ENCODE measurements around the gene CD34. TPM values are rescaled to one million over a fixed set of nuclear protein-coding genes. Genes with fewer than 3 reads are reported as not detected.

The CD34 gene
- total RNA-seq, 1 donor from 2014 or later = 16.9 TPM

DNA sequence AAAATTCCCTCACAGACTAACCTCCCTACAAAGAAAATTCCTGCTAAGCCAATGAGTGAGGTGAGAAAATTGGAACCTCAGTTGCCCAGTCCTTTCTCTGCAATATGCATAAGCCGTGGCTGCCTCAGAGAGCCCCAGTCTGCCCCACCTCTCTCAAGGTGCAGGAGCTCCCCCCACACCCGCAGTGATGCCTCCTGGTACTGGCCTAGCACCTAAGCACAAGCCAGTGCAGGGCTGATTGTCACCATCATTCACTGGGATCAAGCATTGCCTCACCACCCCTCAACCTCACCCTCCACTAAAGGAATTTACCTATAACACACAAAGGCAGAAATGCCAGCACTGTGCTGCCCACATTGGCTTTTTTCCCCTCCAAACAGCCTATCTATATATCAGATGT, 56.9 kb downstream of the CD34 start:
- DNase-seq (ENCODE audit: low read depth, low spot score) = no peak

DNA sequence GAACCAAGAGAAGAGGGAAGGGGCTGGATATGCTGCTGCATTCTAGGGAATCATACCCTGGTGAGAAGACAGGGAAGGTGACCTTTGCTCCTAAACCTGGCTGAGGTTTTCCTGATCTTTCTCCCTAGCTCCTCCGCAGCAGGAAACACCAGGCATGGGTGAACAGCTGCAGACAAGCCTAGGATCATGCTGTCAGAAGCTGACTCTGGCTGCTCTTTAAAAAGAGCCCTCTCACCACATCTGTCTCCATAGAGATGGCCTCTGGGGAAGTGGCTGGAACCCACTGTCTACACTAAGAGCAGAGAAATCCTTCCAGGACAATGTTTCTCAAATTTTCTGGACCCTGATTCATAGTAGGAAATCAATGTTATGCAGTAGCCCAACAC, 57.6 kb downstream of the CD34 start:
- no peak for DNase-seq (ENCODE audit: low read depth, low spot score)

DNA sequence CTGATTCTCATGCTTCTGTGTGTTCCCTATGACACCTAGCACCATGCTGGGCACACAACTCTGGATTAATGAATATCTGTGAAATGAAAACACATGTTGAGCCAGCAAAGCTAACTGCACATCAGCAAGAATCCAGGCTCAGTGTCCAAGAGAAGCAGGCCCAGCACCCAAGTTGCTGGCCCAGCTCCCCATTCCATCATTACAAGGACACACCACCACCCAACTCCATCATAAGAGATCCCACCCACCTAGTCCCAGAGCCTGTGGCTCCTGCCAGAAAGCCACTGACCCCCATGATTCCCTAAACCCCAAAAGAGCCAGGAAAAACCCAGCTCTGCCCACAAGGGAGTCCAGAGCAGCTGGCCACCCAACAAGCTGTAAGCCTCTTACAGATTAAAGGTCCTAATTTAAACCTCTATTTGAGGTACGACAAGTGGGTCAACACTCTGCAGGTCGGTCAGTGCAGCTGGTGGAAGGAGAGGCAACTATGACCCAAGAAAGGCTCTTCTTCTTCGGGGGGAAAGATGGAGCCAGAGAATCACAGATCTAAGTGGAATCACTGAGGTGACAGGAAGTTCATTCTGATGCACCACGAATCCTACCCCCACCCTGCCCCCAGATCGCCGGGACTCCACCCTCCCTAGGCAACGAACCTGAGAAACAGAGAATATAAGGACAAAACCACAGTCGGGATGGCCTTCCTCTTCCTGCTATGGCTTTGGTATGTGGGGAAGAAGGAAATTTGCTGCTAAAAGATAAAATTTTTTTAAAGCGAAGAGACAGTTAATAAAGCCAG, 58.2 kb downstream of the CD34 start:
- no peak for DNase-seq (ENCODE audit: low read depth, low spot score)

DNA sequence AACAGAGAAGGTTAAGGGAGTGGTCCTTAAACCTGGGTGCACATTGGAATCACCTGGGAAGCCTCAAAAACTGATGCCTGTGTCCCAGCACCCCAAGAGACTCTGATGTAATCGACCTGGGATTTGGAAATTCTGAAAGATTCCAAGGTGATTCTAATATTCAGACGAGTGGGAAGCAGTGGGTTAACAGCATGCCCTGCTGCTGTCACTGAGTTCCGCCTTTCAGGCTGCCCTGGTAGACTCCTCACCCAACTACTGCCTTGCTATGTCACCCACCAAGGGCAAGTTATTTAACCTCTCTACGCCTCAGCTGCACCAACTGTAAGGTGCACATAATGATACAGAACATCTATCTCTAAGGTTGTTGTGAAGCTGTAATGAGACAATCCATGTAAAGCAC, 59.2 kb downstream of the CD34 start:
- DNase-seq (ENCODE audit: low read depth, low spot score) = no peak

DNA sequence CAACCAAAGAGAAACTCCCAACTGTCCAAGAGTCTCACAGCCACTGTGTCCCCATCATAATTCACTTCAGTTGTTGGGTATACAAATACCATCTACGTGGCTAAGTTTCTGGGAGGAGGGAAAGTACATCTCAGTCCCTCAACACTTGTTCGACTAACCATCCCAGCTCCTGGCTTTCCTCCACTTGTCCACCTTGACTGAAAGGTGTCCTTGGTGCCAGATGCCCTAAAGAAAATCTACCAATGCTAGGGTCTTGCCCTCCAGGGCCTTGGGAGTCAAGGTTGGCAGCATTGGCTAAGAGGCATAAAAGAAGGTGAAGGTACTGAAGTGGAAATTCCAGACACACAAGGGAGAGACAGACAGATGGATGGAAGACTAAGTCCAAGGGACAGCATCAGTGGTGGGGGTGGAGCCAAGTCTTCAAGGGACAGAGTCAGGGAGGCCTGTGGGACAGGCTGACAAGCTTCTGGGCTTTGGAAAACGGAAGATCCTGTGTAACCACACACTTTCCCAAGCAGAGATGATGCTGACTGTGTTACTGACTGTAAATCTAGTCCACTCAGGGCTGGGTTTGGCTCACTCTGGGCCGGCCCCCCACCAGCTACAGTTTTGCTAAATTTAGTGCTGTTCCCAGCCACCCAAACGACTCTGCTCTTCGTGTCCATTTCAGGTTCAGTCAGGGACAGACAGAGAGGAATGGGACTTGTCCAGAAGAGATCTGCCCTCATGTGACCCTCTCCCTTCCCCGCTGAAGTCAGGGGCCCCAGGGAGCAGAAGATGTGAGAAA, 60.1 kb downstream of the CD34 start:
- no peak for DNase-seq (ENCODE audit: low read depth, low spot score)

DNA sequence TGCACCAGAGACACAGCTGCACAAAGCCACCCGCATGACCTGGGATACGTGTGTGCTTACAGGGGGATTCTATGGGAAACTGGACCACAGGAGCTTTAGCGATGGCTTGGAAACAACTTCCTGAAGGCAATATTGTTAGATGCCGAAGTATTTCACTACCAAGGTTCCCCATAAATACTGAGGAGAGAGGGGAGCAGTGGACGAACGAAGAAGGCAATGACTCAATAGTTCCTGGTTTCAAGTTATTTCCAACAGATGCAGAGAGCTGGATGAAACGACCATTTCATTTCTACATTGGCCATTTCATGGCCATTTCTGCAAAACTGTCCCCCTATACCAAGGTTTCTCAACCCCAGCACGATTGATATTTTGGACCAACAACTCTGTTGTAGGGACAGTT, 61.3 kb downstream of the CD34 start:
- DNase-seq (ENCODE audit: low read depth, low spot score) = no peak

DNA sequence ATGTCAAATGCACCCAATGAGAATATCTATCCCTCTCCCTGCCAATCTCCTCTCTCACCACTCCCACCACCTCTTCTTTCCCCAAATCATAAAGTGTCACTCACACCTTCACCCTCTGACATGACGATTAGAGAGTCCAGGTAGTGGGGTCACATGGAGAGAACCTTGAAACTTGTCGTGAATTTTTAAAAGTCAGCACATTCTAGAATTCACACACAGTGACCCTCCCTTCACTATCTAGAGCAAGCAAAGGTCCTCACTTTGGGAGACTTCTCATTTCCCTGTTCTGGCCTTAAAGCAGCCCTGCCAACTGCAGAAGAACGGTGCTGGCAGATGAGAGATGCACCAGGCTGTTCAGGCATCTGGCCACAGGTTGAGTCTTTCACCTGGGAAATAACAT, 61.9 kb downstream of the CD34 start:
- no peak for DNase-seq (ENCODE audit: low read depth, low spot score)

DNA sequence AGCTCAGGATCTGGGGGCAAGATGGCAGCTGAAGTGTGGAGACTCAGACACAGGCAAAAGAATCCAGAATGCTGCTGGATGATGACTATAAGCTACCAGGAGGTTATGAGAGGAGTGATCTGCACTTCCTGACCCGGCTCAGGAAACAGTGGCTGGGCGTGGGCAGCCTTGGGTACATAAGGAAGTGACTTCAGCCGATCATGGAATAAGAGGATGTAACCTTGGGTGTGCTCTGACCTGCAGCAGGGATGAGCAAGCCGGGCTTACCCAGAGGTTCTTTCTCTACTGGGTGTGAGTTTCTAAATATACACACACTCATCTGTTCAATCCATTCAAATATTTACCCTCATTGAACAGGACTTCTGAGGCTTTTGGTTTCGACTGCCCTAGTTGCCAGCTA, 62.7 kb downstream of the CD34 start:
- DNase-seq (ENCODE audit: low read depth, low spot score) = peak; percentile 91

DNA sequence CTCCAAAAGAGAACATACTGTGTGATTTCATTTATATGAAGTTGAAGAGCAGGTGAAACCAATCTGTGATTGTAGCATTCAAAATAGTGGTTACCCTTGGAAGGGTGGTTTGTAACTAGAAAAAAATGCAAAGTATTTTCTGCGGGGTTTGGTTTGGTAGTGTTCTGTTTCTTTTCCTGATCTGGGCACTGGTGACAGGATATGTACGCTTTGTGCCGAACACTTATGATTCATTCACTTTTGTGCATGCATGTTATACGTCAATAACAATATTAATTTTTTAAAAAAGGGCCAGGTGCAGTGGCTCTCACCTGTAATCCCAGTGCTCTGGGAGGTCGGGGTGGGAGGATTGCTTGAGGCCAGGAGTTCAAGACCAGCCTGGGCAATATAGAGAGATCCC, 63.8 kb downstream of the CD34 start:
- no peak for DNase-seq (ENCODE audit: low read depth, low spot score)

DNA sequence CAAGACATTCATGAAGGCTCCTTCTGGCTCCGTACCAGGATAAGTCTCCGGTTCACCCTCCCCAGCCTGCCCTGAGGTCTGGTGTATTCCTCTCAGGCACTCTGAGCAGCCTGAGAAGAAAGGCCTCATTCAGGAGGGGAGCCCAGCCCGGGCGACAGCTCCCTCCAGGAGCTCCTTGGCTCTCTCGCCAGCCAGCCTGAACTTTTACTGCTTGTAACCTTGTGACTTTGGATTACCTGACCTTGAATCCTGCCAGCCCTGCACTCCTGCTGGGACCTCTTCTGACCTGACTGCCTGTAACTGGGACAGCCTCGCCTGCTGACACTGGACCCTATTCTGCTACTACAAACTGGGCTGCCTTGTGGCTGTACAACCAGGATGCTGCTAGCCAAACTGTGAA, 65.8 kb downstream of the CD34 start:
- DNase-seq (ENCODE audit: low read depth, low spot score) = no peak

DNA sequence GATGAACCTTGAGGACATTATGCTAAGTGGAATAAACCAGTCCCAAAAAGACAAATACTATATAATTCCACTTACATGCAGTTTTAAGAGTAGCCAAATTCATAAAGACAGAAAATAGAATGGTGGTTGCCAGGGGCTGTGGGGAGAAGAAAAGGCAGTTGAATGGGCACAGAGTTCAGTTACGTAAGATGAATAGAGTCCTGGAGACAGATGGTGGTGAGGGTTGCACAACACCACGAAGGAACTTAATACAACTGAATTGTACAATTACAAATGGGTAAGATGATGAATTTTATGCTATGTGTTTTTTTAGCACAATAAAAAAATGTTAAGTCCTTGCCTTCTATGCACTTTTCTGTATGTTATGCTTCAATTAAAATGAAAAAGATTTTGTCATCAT, 66.6 kb downstream of the CD34 start:
- DNase-seq (ENCODE audit: low read depth, low spot score) = no peak

DNA sequence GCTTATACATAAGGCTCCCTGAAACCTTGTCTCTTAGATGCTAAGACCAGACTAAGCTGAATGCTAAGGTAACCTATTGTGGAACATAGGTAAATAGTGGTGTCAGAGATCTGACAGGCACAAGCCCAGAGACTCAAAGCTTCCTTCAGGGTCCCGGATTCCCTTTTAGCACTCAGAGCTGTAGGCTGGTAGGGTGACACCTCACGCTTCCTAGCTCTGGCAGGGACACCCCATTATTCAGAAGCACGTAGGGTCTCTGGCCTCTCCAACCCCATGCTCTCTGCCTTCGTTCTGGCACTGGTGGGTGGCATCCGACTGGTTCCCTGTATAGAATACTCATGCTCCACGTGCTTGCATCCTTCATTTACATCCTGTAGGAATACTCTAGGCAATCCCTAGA, 68.4 kb downstream of the CD34 start:
- DNase-seq (ENCODE audit: low read depth, low spot score) = no peak

DNA sequence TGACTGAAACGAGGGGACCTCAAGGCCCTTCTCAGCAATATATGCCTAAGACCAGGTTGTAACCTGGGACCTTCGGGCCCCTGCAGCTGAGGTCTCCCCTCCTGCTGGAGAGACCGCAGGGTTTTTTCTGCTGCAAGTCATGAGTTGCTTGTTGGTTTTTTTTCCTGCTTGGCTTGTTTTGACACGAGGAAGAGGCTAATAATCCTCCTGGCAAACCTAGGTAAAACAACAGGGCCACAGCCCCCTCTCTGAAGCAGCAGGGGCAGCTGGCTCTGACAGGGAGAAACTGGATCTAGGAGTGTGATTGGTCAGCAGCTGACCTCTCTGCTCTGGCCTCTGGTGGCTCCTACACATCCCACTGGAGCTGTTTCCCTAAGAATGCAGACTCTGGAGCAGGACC, 69.0 kb downstream of the CD34 start:
- no peak for DNase-seq (ENCODE audit: low read depth, low spot score)

DNA sequence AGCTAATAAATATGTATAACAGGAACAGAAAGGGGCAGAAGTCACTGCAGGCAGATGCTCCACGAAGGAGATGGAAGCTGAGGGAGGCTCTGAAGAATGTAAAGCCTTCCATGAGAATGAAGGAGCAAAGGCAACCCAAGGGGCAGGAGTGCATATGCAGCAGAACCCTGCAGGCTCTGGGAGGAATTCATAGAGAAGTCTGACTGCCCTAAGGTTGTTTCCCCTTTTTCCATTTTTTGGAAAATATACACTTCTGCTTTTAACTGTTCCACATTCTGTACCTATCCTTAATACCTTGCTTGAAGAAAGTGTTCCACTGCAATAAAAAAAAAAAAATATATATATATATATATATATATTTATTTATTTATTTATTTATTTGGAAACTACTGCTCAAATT, 69.6 kb downstream of the CD34 start:
- no peak for DNase-seq (ENCODE audit: low read depth, low spot score)

DNA sequence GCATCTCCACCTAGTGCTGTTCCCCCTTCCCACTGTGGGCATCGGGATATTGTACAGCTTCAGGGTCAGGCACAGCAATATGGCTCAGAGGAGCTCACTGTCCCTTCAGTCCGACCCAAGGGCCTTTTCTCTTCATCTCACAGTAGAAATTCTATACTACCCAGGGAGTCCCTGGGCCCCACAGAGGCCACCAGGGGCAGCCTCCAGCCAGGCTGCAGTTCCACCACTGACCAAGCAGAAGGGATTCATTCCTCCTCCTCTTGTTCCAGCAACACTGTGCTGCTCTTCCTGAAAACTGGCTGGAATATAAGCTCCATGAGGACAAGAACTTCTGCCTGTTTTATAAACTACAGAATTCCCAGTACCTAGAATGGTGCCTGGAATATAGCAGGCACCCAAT, 70.5 kb downstream of the CD34 start:
- DNase-seq (ENCODE audit: low read depth, low spot score) = no peak

DNA sequence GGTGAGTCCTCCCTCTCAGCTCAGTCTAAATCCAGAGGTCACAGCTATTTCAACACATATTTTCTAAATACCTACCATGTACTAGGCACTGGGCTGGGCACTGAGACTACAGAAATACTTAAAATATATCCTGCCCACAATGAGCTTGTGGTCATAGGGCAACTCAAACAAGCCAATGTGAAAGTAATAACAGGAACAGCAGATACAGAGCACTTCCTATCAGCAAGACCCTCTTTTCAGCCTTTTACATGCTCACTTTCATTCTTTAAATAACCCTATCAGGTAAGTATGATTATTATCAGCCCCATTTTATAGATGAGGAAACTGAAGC, 71.9 kb downstream of the CD34 start:
- no peak for DNase-seq (ENCODE audit: low read depth, low spot score)

DNA sequence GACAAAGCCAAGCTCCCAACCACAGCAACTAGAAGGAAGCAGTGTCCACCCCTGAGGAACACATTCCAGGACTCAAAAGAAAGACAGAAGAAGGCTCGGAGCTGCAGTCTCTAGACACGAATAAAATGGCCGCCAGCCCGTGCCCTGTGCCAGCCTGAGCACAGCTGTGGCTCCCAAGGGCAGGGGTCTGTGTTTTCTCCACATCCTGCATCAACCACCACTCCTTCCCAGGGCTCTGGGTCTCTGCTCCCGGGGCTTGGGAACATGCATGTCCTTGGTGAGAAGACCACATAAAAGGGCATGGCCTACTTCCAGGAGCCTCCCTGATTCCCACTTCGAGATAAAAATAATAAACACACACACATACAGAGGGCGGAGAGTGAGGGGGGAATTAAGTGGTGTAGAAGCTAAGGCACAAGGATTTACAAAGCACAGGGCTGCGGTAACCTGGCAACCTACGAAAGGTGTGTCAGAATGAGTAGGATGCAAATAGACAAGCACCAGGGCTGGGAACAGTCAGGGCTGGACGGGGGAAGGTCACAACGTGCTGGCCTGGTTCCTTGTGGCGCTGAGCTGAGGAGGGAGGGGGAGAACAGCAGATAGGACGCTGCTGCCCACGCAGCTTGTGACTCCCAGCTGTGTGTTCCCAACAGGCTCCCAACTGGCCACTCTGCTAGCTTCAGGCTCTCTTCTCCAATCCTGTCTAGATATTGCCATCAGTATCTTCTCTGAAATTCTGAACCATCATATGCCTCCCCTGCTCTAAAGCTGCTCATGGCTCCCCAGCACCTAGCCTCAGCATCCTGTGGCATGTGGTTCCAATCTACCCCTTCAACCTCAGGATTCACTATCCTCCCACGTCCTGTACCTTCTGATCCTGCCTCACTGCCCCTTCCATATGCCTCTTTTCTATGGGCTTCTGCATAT, 72.5 kb downstream of the CD34 start:
- DNase-seq (ENCODE audit: low read depth, low spot score) = no peak

DNA sequence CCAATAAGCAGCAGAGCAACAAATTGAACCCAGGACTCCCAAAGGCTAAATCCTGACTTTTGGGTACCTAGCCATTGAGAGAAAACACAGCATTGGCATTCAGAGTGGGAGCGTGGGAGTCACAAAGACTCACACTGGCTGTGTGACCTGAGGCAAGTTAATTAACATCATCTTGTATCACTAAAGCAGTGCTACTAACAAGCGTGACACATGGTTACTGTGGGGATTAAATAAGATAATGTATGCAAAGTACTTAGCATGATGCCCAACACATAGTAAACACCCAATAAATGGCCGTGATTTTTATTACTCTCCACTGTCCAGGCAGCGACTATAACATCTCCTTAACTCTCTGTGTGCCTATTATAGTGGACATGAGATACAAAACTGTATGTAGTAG, 73.3 kb downstream of the CD34 start:
- no peak for DNase-seq (ENCODE audit: low read depth, low spot score)

DNA sequence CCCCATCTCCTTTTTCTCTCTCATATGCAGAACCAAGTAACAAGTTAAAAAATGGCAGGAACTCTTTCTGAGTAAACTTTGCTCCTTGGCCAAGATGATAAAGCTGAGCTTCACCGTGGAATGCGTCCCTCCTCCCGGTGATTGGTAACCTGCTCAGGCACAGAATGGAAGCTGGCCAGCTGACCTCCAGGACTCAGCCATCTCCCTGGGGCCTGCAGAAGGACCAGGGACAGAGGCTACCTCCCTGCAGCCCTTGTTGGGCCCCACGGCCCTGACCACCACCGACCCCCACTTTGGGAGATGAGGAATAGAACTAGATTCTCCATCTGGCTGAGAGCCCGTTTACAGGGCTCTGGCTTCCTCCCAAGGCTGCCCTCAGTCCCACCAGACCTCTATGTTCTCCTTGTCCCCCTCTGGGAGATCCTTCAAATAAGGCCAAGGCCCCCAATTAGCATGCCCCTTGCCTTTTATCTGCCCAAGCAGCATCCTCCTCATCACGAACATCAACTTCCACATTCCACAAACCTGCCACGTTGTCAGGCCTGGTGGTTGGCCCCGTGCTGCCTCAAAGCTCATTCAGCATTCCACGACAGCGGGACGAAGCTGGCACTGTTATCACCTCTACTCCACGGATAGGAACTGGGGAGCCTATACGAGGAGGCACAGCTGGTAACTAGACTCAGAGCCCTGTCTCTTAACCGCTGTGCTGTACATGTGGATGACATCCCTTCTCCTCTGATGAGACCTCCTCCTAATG, 74.2 kb downstream of the CD34 start:
- DNase-seq (ENCODE audit: low read depth, low spot score) = no peak

DNA sequence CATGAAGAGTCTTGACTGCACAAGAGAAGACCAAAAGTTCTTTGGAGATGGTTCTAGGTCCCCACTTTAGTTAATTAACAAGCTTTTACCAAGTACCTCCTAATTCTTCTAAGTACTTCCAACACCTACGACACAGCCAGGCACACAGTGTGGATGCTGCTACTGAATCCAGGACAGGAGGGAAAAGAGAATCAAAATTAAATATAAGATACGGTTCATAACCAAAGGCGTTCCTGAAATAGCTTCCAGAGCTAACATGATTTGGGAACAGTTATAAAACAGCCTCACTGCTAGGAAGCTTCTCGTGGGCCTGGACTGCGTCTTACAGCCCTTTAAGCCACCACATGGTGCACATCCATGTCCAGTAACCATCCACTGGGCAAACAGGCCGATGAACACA, 75.0 kb downstream of the CD34 start:
- DNase-seq (ENCODE audit: low read depth, low spot score) = no peak

DNA sequence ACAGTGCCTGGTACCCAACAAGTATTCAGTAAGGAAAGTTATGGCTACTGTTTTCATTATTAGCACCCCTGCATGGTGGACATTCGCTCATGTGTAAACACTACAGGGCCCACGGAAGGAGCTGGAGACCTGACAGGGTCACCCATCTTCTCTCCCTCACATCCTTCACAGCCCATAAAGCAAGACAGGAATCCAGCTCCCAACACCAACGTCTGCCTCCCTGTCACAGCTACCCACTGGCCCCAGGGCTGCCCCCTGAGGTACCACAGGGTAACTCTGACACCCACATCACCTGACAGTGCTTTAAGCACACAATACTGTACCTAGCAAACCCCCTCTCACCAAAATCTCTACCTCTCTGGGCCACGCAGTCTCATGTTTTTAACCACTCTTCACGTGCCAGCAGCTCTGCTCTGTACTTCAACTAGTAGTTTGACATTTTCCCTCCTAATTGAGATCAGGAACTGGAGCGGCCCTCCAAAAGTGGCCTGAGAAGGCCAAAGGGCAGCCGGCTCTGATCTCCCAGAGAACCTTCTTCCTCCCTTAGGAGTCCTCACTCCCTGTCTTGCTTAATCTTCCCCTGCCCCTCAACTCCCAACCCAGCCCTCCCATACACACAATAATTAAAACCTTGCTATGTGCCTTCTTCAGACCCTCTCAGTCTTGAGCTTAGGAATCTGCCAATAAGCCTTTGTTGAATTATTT, 76.8 kb downstream of the CD34 start:
- no peak for DNase-seq (ENCODE audit: low read depth, low spot score)
